22Rv1 (cell line): ENCODE measurements around the gene KL.

Source experiments
- H3K27ac ChIP-seq: fragments of 450-650 bp; 2 replicates; pipeline ENCODE4 v1.5.1; 2017
- ZFX ChIP-seq: fragments of 450-650 bp; IDR thresholded peaks from 2 replicates; pipeline ENCODE4 v1.6.1; 2017; ENCODE audit warnings: antibody characterized with exemption, borderline replicate concordance
- TF ChIP-seq, protein P1 (sequence below): fragments of 450-650 bp; IDR thresholded peaks from 2 replicates; pipeline ENCODE4 v1.5.1; 2017; ENCODE audit warnings: mild to moderate bottlenecking

KL gene

GRCh38 chr13:33034882-33035520 lies 18.8 kb downstream of the KL start:
- no peak overlapping the region for H3K27ac ChIP-seq
- no peak for TF ChIP-seq ZFX
- TF ChIP-seq, protein P1, sequence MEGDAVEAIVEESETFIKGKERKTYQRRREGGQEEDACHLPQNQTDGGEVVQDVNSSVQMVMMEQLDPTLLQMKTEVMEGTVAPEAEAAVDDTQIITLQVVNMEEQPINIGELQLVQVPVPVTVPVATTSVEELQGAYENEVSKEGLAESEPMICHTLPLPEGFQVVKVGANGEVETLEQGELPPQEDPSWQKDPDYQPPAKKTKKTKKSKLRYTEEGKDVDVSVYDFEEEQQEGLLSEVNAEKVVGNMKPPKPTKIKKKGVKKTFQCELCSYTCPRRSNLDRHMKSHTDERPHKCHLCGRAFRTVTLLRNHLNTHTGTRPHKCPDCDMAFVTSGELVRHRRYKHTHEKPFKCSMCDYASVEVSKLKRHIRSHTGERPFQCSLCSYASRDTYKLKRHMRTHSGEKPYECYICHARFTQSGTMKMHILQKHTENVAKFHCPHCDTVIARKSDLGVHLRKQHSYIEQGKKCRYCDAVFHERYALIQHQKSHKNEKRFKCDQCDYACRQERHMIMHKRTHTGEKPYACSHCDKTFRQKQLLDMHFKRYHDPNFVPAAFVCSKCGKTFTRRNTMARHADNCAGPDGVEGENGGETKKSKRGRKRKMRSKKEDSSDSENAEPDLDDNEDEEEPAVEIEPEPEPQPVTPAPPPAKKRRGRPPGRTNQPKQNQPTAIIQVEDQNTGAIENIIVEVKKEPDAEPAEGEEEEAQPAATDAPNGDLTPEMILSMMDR, result no peak

DNA sequence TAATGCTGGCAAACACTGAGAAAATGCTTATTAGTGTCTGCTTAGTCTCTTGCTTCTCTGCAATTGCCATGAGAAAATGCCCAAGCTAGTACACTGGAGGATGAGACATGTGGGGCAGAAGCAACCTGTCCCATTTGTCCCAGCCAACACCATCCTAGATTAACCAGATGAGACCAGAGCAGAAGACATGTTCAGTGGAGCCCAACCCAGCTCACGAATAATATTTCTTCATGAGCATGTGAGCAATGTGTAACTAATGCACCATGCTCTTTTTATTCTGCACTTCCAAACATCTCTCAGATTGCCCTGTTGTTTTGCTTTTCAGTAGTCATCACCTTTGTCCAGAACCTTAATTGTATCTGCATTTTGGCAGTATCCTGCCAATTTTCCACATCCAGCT lies 21.4 kb downstream of the KL start:
- H3K27ac ChIP-seq, result no peak overlapping the region
- TF ChIP-seq ZFX, result no peak
- TF ChIP-seq, protein P1, result no peak

DNA sequence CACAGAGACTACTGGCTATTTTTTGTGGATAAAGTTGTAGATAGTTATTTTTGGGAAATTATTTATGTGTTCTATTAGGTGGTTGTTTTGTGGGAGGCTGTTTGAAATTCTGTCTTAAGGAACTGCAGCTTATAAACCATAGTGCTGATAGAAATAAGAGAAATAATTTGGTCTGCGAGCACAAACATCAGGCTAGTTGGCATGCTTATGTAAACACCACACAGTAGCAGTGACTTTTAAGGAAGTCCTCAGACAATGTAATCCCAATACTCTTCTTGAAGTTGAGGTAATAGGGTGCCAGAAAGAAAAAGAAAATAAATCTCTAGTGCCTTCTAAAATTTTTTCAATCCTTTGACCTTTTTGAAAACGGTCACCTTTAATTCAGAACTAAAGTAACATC lies 23.9 kb downstream of the KL start:
- no peak overlapping the region for H3K27ac ChIP-seq
- TF ChIP-seq, protein P1, result no peak
- TF ChIP-seq ZFX, result no peak

GRCh38 chr13:33045851-33046592 lies 29.8 kb downstream of the KL start:
- TF ChIP-seq ZFX, result no peak
- TF ChIP-seq, protein P1, result no peak
- H3K27ac ChIP-seq, result no peak overlapping the region

DNA sequence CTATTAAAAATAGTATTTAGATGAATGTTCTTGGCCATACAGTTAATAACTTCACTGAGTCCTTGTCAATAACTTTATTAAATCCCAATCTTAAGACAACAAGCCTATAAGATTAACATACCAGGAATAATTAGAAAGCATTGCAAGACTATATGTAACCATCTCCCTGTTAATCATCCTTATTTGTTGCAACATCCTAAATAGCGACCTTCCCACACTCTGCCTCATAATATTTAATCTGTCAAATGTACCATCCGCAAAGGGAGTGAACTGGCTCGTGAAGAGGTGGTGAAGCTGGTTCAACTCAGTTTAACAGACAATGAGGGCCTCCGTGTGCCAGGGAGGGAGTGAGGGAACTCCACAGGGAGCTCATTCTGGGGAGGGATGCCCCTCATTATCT lies 33.9 kb downstream of the KL start:
- H3K27ac ChIP-seq, result no peak overlapping the region
- TF ChIP-seq, protein P1, result no peak
- no peak for TF ChIP-seq ZFX

- TF ChIP-seq ZFX, result no peak
- TF ChIP-seq, protein P1, result no peak
- H3K27ac ChIP-seq, result no peak overlapping the region
These were observed 35.4 kb downstream of the KL start for GRCh38 chr13:33051632-33052031.

DNA sequence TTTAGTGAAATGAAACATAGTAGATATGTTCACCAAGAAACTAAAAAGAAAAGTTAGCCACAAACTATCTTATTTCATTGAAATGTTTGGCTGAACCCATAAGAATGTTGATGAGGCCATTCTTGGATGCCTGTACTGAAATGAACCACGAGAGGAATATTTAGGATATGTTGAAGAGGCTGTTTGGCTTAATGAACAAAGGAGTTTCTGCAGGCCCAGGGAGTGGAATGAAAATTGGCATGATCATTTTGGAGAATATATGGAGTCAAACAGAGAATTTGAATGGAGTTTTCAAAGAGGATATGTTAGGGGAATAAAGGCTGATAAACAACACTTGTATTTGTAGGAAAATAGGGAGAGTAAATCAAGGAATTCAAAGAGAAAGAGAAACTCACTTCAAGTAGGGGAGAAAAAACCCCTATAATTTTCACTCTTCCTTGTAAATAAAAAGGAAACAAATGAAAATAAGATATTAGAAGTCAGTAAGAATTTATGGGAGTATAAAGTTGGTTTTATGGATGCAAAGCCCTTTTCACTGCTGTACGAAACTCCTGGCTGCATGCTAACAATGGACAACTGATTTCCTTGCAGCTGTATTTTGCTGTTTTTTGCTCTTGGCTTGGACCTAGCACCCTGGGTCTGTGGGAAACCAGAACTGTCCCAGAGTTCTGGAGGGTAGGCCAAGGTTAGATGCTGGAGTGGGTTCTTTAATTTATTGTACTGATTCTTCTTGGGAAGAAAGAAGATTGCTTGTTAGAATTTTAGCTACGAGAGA lies 36.5 kb downstream of the KL start:
- no peak for TF ChIP-seq ZFX
- TF ChIP-seq, protein P1, result no peak
- H3K27ac ChIP-seq, result no peak overlapping the region
